Cardiac muscle cell (in vitro differentiated cells and primary cell): ENCODE data around the gene SCNN1B. TPM values are rescaled to one million over a fixed set of nuclear protein-coding genes. Genes with fewer than 3 reads are reported as not detected.

Source experiments
- DNase-seq, 2 donors: peaks; one replicate each; pipeline versions ENCODE4 v3.0.0 to v3.0.0-alpha.2; 2010 to 2017; ENCODE audit warnings: low read depth in 1 of 2, low spot score in 1 of 2
- H3K27ac ChIP-seq: fragments of 200-600 bp; sonication (generic); 2 replicates; pipeline ENCODE4 v1.5.1; 2016
- H3K27me3 ChIP-seq: fragments of 200-600 bp; sonication (generic); 2 replicates; pipeline ENCODE4 v1.6.0; 2016; ENCODE audit warnings: control low read depth
- H3K36me3 ChIP-seq: fragments of 200-600 bp; sonication (generic); 2 replicates; pipeline ENCODE4 v1.5.1; 2016; ENCODE audit warnings: control low read depth
- H3K4me1 ChIP-seq: fragments of 200-600 bp; sonication (generic); 2 replicates; pipeline ENCODE4 v1.8.1; 2017; ENCODE audit warnings: low read depth, mild to moderate bottlenecking, mixed run types
- H3K4me3 ChIP-seq: fragments of 200-600 bp; sonication (generic); 2 replicates; pipeline ENCODE4 v1.5.1; 2016; ENCODE audit warnings: mild to moderate bottlenecking
- H3K9me3 ChIP-seq: fragments of 200-600 bp; sonication (generic); 2 replicates; pipeline ENCODE4 v1.5.1; 2017; ENCODE audit warnings: low read depth, mild to moderate bottlenecking, control low read depth
- CTCF ChIP-seq: IDR thresholded peaks from 2 replicates; pipeline ENCODE4 v1.5.1; 2012; ENCODE audit warnings: low read depth, mild to moderate bottlenecking, low read length
- polyA plus RNA-seq: library from polyadenylated mRNA; unstranded; fragments of >200 nt; fragmentation: Nextera tagmentation; extraction: Ambion mirVana; gene quantifications from 2 replicates; pipeline ENCODE4 v1.2.1, GENCODE V29; 2016
- total RNA-seq: library from RNA; depleted of rRNA; stranded (reverse); fragments of >200 nt; gene quantifications from 2 replicates; pipeline ENCODE4 v1.2.3, GENCODE V29; 2016

The SCNN1B gene
- total and polyA plus RNA-seq, 2 experiments from 2014 or later: not detected

- no peaks in the 10 kb centered on the region for H3K36me3 ChIP-seq
- DNase-seq: no peak
Observed at GRCh38 chr16:23424292-23424958, 122.3 kb downstream of the SCNN1B start.

GRCh38 chr16:23428351-23428750 is 126.2 kb downstream of the SCNN1B start:
- Histone ChIP-seq H3K27me3 (no peaks in the 10 kb centered on the region), H3K4me1 (no peaks in the 10 kb centered on the region), H3K27ac (no peak overlapping the region), H3K36me3 (peaks cover 18% of the 10 kb centered on the region), H3K4me3 (no peak overlapping the region), H3K9me3 (no peaks in the 10 kb centered on the region)
- DNase-seq: peak in 1 of 2 donors; percentile 8
- TF ChIP-seq CTCF: no peak

More at GRCh38 chr16:23424292-23424958, 122.3 kb downstream of the SCNN1B start:
- H3K9me3 ChIP-seq: no peaks in the 10 kb centered on the region
- H3K4me3 ChIP-seq: no peak overlapping the region
- no peak overlapping the region for H3K27ac ChIP-seq
- H3K27me3 ChIP-seq: no peaks in the 10 kb centered on the region
- H3K4me1 ChIP-seq: no peaks in the 10 kb centered on the region
- TF ChIP-seq CTCF: no peak

Other genes starting within 250 kb of the SCNN1B start
- 7.1 and 8.7 TPM in 2 replicates for gene USP31, start 152.8 kb upstream of the SCNN1B start, total RNA-seq
- 5.1 and 5.4 TPM in 2 replicates for gene USP31, start 152.8 kb upstream of the SCNN1B start, polyA plus RNA-seq
- gene SCNN1G, start 119.6 kb upstream of the SCNN1B start, total RNA-seq: 0.04 TPM in 1 of 2 replicates, not detected in the other
- gene SCNN1G, start 119.6 kb upstream of the SCNN1B start, polyA plus RNA-seq: not detected in 2 replicates
- 9.7 and 23.5 TPM in 2 replicates for gene COG7, start 150.9 kb downstream of the SCNN1B start, total RNA-seq
- 10.6 and 11.9 TPM in 2 replicates for gene COG7, start 150.9 kb downstream of the SCNN1B start, polyA plus RNA-seq
- gene GGA2, start 208.2 kb downstream of the SCNN1B start, total RNA-seq: 71.7 and 126 TPM in 2 replicates
- gene GGA2, start 208.2 kb downstream of the SCNN1B start, polyA plus RNA-seq: 149 and 160 TPM in 2 replicates